ENCODE results near the gene TBCB. TPM values are rescaled to one million over a fixed set of nuclear protein-coding genes. Genes with fewer than 3 reads are reported as not detected.

Gene TBCB
- total RNA-seq, 4 donors from 2014 or later = 57.4 to 122 (median 96.7) TPM

DNA sequence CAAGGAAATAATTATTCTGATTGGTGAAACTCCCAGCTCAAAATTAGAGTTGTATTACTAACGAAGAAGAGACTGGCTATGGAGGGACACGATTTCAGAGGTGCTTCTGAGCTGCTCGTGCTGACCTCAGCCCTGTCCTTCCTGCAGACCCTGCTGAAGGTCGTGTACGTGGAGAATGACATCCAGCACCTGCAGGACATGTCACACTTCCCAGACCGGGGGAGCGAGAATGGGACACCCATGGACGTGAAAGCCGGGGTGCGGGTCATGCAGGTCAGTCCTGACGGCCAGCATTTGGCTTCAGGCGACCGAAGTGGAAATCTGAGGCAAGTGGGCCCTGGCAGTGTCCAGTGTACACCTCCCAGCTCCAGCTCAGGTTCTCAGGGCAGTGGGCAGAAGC is 32.4 kb upstream of the TBCB start:
- in situ Hi-C loops (cut with MboI; ENCODE audit: low sequenced_read_pairs in 4 of 4) = no loop called here
- H3K4me1 ChIP-seq = peaks cover 0 to 6% of the 10 kb centered on the region in 2 donors
- intact Hi-C loops (cut with DNase I; ENCODE audit: low total_unique reads) = no loop called here
- no peaks in the 10 kb centered on the region for H3K27me3 ChIP-seq
- DNase-seq = no peak
- no peaks in the 10 kb centered on the region for H3K9me3 ChIP-seq
- no peak for ATAC-seq
- no peak overlapping the region for H3K27ac ChIP-seq
- no peak overlapping the region for H3K4me3 ChIP-seq
- H3K36me3 ChIP-seq = no peaks in the 10 kb centered on the region
- TF ChIP-seq POLR2A (IDR thresholded peaks at IDR 0.05) (no peak), CTCF (IDR thresholded peaks at IDR 0.05 in 4 of 5, conservative IDR thresholded peaks at IDR 0.05 in 1 of 5) (no peak)

DNA sequence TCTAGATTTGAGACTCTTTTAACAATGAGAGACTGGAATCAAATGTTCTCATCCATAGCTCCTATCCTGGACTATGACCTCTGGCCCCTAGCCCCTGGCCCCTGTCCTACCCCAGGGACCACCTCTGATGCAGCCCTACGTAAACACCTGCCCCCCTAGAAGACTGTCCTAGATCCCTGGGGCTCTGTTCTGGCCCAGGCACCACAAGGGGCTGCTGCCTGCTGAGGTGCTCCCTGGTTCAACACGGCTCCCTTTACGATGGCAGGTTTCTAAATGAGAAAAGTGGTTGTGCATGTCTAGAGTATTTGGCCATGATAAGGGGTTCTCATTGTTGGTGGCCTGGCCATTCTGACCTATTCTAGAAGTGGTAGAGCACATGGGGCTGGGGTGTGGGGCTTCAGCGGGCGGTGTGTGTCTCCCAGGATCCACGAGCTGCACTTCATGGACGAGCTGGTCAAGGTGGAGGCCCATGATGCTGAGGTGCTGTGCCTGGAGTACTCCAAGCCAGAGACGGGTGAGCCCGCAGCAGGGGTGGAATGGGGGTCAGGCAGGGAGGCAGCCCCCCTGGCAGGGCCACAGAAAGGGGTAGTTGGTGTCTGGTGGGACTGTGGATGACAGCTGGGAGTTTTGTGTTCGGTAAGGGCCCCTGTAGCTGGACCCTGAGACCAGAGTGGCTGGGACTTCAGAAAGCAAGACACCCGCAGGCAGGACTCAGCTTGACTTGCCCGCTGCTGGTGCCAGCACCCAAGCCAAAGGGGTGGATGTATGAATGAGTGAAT is 30.8 kb upstream of the TBCB start:
- H3K36me3 ChIP-seq = no peaks in the 10 kb centered on the region
- H3K27me3 ChIP-seq = no peaks in the 10 kb centered on the region
- H3K27ac ChIP-seq = no peak overlapping the region
- TF ChIP-seq CTCF (IDR thresholded peaks at IDR 0.05 in 4 of 5, conservative IDR thresholded peaks at IDR 0.05 in 1 of 5) = no peak
- no peak for TF ChIP-seq POLR2A (IDR thresholded peaks at IDR 0.05)
- in situ Hi-C loops (cut with MboI; ENCODE audit: low sequenced_read_pairs in 4 of 4) (no loop called here), intact Hi-C loops (cut with DNase I; ENCODE audit: low total_unique reads) (no loop called here)
- ATAC-seq (no peak), DNase-seq (no peak)
- no peak overlapping the region for H3K4me3 ChIP-seq
- H3K9me3 ChIP-seq = no peaks in the 10 kb centered on the region
- H3K4me1 ChIP-seq = peaks cover 0 to 6% of the 10 kb centered on the region in 2 donors

GRCh38 chr19:36086326-36086725 is 28.9 kb upstream of the TBCB start:
- ATAC-seq (no peak), DNase-seq (no peak)
- in situ Hi-C loops (cut with MboI; ENCODE audit: low sequenced_read_pairs in 4 of 4) (no loop called here), intact Hi-C loops (cut with DNase I; ENCODE audit: low total_unique reads) (no loop called here)
- Histone ChIP-seq H3K27me3 (no peaks in the 10 kb centered on the region), H3K9me3 (no peaks in the 10 kb centered on the region), H3K36me3 (no peaks in the 10 kb centered on the region), H3K27ac (no peak overlapping the region), H3K4me1 (peaks cover 0 to 6% of the 10 kb centered on the region in 2 donors), H3K4me3 (no peak overlapping the region)
- no peak for TF ChIP-seq CTCF (IDR thresholded peaks at IDR 0.05 in 4 of 5, conservative IDR thresholded peaks at IDR 0.05 in 1 of 5)
- no peak for TF ChIP-seq POLR2A (IDR thresholded peaks at IDR 0.05)

DNA sequence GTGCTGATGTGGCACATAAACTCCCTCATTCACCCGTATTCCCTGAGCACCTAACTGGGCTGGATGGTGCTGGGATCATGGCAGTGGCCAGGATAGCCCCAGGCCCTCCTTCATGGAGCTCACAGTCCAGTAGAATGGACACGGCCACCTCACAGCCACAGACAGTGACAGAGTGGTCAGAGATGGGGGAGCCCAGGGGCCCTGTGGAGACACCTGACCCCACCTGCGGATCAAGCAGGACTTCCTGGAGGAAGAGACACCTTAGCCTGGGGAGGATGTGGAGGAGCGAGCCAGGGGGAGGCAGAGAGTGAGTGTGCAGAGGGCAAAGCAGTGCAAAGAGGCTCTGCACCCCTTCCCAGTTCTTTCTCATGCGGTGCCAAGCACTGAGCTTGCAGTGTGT is 25.4 kb upstream of the TBCB start:
- no peaks in the 10 kb centered on the region for H3K27me3 ChIP-seq
- in situ Hi-C loops (cut with MboI; ENCODE audit: low sequenced_read_pairs in 4 of 4) = no loop called here
- no peak overlapping the region for H3K4me3 ChIP-seq
- intact Hi-C loops (cut with DNase I; ENCODE audit: low total_unique reads) = no loop called here
- DNase-seq = no peak
- H3K4me1 ChIP-seq = no peaks in the 10 kb centered on the region
- H3K9me3 ChIP-seq = no peaks in the 10 kb centered on the region
- ATAC-seq = no peak
- no peak for TF ChIP-seq CTCF (IDR thresholded peaks at IDR 0.05 in 4 of 5, conservative IDR thresholded peaks at IDR 0.05 in 1 of 5)
- TF ChIP-seq POLR2A (IDR thresholded peaks at IDR 0.05) = no peak
- no peak overlapping the region for H3K27ac ChIP-seq
- H3K36me3 ChIP-seq = no peaks in the 10 kb centered on the region
